Hematopoietic multipotent progenitor cell treated with erythropoietin and hydrocortisone succinate and interleukin-3 and kit ligand, for 15 days (in vitro differentiated cells): ENCODE results near the gene LRRC8B.
"Not testable (repeated sequence)": the region's sequence is repeated elsewhere in the genome, so short reads cannot be mapped to it uniquely, and the experiment has no call there.

Source experiments
- DNase-seq: peaks from one replicate; pipeline ENCODE4 v3.0.0-alpha.2; 2015; ENCODE audit warnings: low spot score

The LRRC8B gene

DNA sequence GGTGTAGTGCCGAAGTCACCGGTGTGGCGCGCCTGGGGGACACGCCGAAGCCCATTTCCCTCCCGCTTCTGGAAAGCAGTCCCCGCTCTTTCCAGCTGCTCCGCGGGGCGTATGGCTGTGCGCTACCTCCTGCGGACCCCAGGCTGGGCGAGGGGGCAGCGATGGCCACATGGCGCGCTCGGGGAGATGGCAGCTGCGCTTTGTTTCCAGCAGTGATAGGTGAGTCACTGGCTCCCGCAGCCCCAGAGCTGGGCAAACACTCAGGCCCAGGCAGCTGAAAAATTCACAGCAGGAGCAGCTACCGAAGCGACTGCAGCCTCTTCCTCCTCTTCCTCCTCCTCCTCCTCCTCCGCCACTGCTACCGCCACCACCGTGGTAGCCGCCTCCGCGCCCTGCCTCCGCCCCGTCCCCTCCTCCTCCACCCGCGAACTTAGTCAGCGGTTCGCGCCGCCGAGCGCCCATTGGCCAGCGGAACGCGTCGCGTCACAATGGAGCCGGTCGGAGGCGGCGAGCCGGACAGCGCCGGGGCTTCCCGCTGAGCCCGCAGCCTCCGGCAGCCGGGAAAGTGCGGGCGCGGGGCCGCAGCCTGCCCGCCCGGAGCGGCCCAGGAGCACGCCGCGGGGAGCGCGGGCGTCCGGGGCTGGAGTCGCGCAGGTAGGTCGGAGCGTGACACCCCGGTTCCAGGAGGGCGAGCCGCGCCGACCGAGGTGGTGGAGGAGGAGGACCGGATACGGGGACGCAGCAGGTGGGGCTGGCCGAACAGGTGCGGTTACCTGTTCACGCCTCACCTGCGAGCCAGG lies at the start of gene LRRC8B:
Gene LRRC8B, plus strand, starts transcription at position 461 of the 800 bp plus-strand sequence. CDS start 57,822 bp downstream, outside the sequence.
- peak; percentile 82 for DNase-seq

GRCh38 chr1:89475269-89475668 lies 49.4 kb upstream of the LRRC8B start:
- no peak for DNase-seq

- DNase-seq, result no peak
These were observed 48.6 kb upstream of the LRRC8B start for GRCh38 chr1:89476072-89476471.

DNA sequence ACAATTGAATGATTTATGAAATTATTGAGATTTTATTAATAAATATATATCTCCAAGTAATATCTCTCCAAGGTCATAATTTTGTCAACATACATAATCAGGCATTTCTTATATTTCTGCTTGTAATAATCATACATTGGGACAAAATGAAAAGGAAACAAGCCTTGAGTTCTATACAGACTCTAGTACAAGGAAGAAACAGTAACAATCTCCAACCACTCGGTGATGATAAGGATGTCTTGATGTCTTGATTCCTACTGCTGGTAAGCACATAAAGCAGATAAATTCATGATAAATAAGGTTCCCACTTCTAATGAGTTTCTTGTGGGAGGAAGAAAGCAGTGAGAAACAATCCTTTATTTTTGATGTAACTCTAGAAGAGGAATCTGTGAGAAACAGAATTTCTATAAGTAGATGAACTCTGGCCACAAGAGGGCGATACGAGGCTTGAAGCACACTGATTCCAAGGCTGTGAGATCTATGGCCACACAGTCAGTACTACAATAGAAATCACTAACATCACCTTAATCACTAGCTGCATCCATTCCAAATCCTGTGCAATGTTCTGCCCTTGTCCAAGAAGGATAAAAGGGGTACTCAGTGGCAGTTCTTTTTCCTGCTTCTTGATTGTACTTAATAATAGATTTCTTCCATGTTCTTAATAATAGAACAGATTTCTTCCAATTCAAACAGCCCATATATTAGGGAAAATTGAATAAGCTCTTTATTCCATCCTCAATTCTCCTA lies 41.4 kb upstream of the LRRC8B start:
- peak; percentile 64 for DNase-seq

- no peak for DNase-seq
These were observed 40.9 kb upstream of the LRRC8B start for GRCh38 chr1:89483757-89484077.

DNA sequence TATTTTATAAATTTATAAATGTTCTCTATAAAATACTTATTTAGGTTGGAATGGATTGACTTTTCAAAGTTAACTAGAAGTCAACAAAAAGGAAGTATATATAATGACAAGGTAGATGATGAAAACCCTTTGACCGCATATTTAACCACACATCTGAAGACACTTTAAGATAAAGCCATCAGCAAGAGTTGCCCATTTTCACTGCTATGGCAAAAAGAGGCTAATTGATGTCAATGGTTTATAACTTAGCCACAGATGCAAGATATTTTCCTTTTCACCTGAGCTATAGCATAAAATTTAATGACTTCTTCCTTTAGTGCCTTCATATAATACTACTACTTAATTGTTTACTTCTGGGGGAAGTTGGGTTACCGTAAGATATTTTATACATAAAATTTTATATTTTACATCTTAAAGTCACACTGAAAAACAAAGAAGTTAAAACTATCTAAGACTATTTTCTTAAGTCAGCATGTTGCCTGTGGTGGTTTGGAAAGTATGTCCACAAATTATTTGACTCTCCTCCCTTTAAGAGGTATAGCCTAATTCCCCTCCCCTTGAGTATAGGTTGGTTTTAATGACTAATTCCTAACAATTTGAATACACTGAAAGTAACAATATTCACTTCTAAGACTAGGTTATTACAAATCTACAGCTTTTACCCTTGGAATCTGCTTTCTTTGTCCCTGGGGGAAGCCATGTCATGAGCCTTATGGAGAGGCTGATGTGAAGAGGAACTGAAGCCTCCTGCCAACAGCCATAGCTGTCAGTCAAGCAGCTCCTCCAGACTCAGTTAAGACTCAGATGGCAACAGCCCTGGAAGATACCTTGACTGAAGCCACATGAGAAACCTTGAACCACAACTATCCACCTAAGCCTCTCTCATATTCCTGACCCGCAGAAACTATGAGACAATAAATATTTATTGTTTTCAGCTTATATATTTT lies 40.3 kb upstream of the LRRC8B start:
- no peak for DNase-seq

GRCh38 chr1:89487972-89488371 lies 36.7 kb upstream of the LRRC8B start:
- DNase-seq, result no peak

- DNase-seq, result no peak
These were observed 35.4 kb upstream of the LRRC8B start for GRCh38 chr1:89489047-89489729.

DNA sequence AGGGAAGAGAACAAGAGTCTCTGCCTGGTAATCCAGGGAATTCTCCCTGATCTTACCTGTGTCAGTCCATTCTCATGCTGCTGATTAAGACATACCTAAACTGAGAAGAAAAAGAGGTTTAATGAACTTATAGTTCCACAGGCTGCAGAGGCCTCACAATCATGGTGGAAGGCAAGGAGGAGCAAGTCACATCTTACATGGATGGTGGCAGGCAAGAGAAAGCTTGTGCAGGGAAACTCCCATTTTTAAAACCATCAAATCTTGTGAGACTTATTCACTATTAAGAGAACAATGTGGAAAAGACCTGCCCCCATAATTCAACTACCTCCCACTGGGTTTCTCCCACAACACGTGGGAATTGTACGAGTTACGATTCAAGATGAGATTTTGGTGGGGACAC lies 34.2 kb upstream of the LRRC8B start:
- no peak for DNase-seq

GRCh38 chr1:89499320-89499719 lies 25.3 kb upstream of the LRRC8B start:
- no peak for DNase-seq

- DNase-seq, result no peak
These were observed 22.6 kb upstream of the LRRC8B start for GRCh38 chr1:89502042-89502441.

DNA sequence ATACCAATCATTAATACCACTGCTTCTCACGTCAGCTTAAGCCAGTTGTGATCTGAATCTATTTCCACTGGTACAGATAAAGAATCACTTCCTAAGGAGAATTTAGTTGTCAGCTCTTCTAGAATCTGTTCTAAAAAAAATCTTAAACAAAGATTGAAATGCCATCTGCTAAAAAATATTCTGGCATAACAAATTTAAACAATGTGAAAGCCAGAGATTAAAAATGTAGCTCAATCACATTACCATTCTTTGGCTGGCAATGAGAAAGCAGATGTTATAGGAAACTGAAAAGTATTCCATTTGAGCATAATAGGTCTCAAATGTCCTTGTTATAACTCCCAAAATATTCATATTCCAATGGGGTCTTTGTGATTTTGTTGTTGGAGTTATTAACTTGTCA lies 21.7 kb upstream of the LRRC8B start:
- no peak for DNase-seq

DNA sequence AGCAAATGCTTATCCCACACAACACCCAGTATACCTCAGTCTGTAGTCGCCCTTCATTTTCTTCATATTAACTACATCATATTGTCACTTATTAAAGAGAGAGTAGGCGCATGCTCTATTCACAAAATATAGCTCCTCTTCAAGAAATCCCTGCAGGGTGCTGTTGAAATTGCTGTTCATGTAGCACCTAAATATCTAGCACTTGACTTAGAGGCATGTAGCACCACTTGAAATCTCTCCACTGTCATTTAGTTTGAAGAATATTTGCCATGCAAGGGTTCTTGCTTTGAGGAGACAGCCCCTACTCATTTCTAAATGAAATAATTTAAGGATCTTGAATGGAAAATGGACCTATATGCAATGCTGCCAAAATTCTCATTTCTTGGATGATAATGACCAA lies 20.9 kb upstream of the LRRC8B start:
- no peak for DNase-seq

DNA sequence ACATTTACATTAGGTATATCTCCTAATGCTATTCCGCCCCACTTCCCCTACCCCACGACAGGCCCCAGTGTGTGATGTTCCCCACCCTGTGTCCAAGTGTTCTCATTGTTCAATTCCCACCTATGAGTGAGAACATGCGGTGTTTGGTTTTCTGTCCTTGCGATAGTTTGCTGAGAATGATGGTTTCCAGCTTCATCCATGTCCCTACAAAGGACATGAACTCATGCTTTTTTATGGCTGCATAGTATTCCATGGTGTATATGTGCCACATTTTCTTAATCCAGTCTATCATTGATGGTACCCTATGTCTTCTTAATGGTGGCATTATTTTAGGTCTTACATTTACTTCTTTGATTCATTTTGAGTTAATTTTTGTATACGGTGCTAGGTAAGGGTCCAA lies 14.6 kb upstream of the LRRC8B start:
- DNase-seq, result not testable (repeated sequence)

- no peak for DNase-seq
These were observed 11.5 kb upstream of the LRRC8B start for GRCh38 chr1:89512996-89513720.

DNA sequence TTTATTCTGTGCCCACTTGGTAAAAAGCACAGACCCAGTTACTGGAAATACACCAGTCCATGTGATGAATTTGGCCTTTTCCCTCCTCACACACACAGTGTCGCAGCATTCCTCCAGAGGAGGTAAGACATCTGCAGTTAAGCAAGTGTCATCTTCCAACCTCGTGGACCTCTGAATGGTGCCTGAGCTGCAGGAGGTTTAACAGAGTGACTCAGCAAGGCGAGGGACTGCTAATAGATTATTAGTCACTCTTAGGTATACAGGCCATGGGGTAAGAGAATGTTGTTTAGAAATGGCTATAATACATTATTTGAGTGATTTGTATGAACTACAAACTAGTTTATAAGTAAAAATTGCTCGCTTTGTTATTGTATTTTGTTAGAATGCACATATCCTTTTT lies 8.6 kb upstream of the LRRC8B start:
- DNase-seq, result no peak

- no peak for DNase-seq
These were observed 6.4 kb upstream of the LRRC8B start for GRCh38 chr1:89518221-89518631.

GRCh38 chr1:89519779-89520358 lies 4.8 kb upstream of the LRRC8B start:
- peak; percentile 28 for DNase-seq

GRCh38 chr1:89521977-89522376 lies 2.7 kb upstream of the LRRC8B start:
- DNase-seq, result not testable (repeated sequence)

DNA sequence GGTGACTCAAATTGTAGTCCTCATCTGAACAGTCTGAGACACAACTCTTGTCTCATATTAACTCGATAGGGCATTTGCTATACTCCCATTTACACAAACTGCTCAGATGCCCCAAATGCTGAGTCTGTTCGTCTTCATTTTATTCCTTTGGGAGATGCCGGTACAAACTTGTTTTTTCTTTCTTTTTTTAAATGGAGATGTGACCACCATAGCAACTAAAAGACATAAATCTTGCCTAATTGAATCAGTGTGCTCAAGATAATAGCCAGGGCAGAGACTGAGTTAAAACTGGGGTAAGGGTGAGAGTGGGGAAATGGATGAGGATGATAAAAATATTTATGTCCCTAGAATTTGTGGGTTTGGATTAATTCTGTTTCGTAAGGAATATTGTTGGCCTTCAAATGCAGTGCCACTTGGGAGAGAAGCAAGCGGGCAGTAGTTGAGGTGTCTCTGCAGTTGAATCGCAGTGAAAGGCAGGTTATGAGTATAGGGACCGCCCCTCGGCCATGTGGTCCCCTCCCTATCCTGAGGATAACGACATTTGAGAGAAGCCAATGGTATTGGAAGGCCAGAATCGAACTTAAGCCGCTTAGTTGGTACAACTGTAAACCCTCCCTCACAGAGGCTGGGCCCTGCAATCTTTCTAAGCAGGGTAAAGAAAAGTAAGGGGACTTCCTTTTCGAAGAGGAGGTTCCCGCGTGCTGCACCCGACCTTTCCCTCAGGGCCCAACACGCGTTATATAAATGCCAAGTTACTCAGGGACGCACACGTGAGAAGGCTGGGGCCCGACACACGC lies 859 bp upstream of the LRRC8B start:
- DNase-seq, result peak; percentile 9
